Activated B cell treated with CpG ODN at 0.5 μM for 24 hours (primary cell): ENCODE data around the gene PTPRD. TPM values are rescaled to one million over a fixed set of nuclear protein-coding genes. Genes with fewer than 3 reads are reported as not detected.

Experiments used
- ATAC-seq: fragments of 200-7000 bp; cut with Tn5 transposase; one replicate; pipeline ENCODE4 v1.10.0; 2021; ENCODE audit warnings: low read depth, mild to moderate bottlenecking, moderate library complexity
- CTCF ChIA-PET: fragments of 350-600 bp; sonication (Branson Sonifier 250); formaldehyde crosslinking; loops from one replicate; lab custom pipeline; 2021; ENCODE audit warnings: antibody characterized with exemption; lab: Charles Lee
- POLR2A ChIA-PET: fragments of 350-600 bp; sonication (Branson Sonifier 250); formaldehyde crosslinking; loops from one replicate; lab custom pipeline; 2021; ENCODE audit warnings: antibody characterized with exemption; lab: Charles Lee
- DNase-seq: peaks from one replicate; pipeline ENCODE4 v3.0.0; 2022
- H3K27ac Mint-ChIP-seq: one replicate; pipeline ENCODE4 v1.8.0; 2020; ENCODE audit warnings: mixed read lengths
- H3K27me3 Mint-ChIP-seq: one replicate; pipeline ENCODE4 v1.8.0; 2021; ENCODE audit warnings: mixed read lengths
- H3K36me3 Mint-ChIP-seq: one replicate; pipeline ENCODE4 v1.8.0; 2021; ENCODE audit warnings: low read depth, mixed read lengths
- H3K4me1 Mint-ChIP-seq: one replicate; pipeline ENCODE4 v1.8.0; 2021; ENCODE audit warnings: mixed read lengths
- H3K4me3 Mint-ChIP-seq: one replicate; pipeline ENCODE4 v1.8.0; 2020; ENCODE audit warnings: mild to moderate bottlenecking, mixed read lengths
- H3K9me3 Mint-ChIP-seq: one replicate; pipeline ENCODE4 v1.8.0; 2020; ENCODE audit warnings: mixed read lengths
- intact Hi-C: fragments of 100-400 bp; cut with micrococcal nuclease; formaldehyde crosslinking; loops from one replicate; pipeline ENCODE4 v1.15.1; 2024
- total RNA-seq: library from RNA; stranded (reverse); gene quantifications from 2 replicates; pipeline ENCODE4 v1.2.3, GENCODE V29; 2022
- TF ChIP-seq, protein P1 (sequence below): fragments of 200-600 bp; IDR thresholded peaks from one replicate; pipeline ENCODE4 v1.8.0; 2022; ENCODE audit warnings: antibody characterized with exemption, mild to moderate bottlenecking

Gene PTPRD
- total RNA-seq, 1 donor from 2014 or later = 0.04 TPM

DNA sequence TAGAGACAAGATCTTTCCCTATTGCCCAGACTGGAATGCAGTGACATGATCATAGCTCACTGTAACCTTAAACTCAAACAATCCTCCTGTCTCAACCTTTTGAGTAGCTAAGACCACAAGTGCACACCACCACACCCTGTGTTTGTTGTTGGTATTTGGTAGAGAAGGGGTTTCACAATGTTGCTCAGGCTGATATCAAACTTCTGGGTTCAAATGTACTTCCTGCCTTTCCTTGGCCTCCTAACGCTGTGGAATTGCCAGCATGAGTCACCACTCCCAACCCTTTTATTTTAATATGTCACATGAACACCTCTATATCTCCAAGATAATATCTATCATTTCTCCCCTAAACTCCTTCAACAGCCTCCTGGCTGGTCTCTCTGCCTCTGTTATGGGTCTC lies 719.0 kb downstream of the PTPRD start:
- Mint-ChIP-seq H3K27ac (no peak overlapping the region), H3K36me3 (no peaks in the 10 kb centered on the region), H3K4me1 (no peaks in the 10 kb centered on the region), H3K27me3 (no peaks in the 10 kb centered on the region), H3K4me3 (no peak overlapping the region), H3K9me3 (no peaks in the 10 kb centered on the region)
- DNase-seq (no peak), ATAC-seq (no peak)
- TF ChIP-seq, protein P1, sequence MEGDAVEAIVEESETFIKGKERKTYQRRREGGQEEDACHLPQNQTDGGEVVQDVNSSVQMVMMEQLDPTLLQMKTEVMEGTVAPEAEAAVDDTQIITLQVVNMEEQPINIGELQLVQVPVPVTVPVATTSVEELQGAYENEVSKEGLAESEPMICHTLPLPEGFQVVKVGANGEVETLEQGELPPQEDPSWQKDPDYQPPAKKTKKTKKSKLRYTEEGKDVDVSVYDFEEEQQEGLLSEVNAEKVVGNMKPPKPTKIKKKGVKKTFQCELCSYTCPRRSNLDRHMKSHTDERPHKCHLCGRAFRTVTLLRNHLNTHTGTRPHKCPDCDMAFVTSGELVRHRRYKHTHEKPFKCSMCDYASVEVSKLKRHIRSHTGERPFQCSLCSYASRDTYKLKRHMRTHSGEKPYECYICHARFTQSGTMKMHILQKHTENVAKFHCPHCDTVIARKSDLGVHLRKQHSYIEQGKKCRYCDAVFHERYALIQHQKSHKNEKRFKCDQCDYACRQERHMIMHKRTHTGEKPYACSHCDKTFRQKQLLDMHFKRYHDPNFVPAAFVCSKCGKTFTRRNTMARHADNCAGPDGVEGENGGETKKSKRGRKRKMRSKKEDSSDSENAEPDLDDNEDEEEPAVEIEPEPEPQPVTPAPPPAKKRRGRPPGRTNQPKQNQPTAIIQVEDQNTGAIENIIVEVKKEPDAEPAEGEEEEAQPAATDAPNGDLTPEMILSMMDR = no peak
- POLR2A ChIA-PET = no interaction called here
- intact Hi-C loops = no loop called here
- CTCF ChIA-PET = no interaction called here

DNA sequence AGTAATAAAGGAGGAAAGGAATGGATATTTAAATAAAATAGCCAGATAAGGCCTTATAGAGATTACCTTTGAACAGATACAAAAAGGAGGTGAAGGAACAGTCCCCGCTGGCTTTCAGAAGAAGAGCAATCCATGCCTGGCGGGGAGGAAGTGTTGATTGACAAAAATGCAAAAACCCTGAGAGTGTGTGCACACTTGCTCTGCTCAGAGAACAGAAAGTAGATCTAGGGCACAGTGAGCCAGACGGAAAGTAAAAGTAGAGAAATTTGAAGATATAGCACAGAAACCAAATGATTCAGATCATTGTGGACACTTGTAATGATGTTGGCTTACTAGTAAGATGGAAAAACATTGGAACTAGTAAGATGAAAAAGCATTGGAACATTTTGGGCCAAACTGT lies 720.6 kb downstream of the PTPRD start:
- H3K27me3 Mint-ChIP-seq = no peaks in the 10 kb centered on the region
- TF ChIP-seq, protein P1 = no peak
- POLR2A ChIA-PET = no interaction called here
- H3K36me3 Mint-ChIP-seq = no peaks in the 10 kb centered on the region
- ATAC-seq (no peak), DNase-seq (no peak)
- no peaks in the 10 kb centered on the region for H3K4me1 Mint-ChIP-seq
- H3K27ac Mint-ChIP-seq = no peak overlapping the region
- CTCF ChIA-PET = no interaction called here
- H3K9me3 Mint-ChIP-seq = no peaks in the 10 kb centered on the region
- no peak overlapping the region for H3K4me3 Mint-ChIP-seq
- intact Hi-C loops = no loop called here

DNA sequence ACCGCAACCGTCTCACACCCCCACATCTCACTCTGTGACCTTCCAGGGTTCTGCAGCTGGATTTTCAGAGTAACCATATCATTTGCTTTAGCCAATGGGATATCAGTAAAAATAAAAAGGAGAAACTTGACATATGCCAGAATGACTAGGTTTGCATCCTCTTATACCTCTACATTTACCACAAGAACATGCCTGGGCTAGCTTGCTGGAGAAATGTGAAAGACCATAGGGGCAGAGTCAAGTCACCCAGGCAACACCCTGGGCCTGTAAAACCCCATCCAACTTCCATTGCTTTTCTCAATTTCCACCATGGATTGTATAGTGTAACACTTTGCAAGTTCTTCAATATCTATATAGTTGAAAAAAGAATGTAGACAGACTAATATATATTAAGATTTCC lies 731.1 kb downstream of the PTPRD start:
- Mint-ChIP-seq H3K27ac (no peak overlapping the region), H3K4me3 (no peak overlapping the region), H3K4me1 (no peaks in the 10 kb centered on the region), H3K9me3 (no peaks in the 10 kb centered on the region), H3K36me3 (no peaks in the 10 kb centered on the region), H3K27me3 (no peaks in the 10 kb centered on the region)
- intact Hi-C loops = no loop called here
- TF ChIP-seq, protein P1 = no peak
- ChIA-PET POLR2A (no interaction called here), CTCF (no interaction called here)
- ATAC-seq (no peak), DNase-seq (no peak)

DNA sequence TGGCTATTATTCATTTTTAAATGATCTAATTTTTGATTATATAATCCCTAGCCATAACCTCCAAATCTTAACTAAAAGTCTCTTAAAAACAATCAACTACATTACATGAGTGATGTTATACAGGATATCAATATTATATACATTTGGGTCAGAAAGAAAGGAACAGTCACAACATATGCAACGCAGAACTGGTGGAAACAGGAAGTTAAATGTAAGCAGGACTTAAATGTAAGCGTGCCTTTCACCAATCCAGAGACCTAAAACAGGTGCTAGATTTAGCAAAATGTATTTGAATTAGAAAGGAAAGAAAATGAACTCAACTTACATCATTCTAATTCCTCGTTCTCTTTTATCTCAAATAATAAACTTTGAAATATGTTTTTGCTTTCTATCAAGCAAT lies 738.5 kb downstream of the PTPRD start:
- TF ChIP-seq, protein P1 = no peak
- no peak for DNase-seq
- Mint-ChIP-seq H3K4me1 (no peaks in the 10 kb centered on the region), H3K4me3 (no peak overlapping the region), H3K27me3 (no peaks in the 10 kb centered on the region), H3K36me3 (no peaks in the 10 kb centered on the region), H3K9me3 (no peaks in the 10 kb centered on the region), H3K27ac (no peak overlapping the region)
- intact Hi-C loops = no loop called here
- CTCF ChIA-PET = no interaction called here
- POLR2A ChIA-PET = no interaction called here
- no peak for ATAC-seq

DNA sequence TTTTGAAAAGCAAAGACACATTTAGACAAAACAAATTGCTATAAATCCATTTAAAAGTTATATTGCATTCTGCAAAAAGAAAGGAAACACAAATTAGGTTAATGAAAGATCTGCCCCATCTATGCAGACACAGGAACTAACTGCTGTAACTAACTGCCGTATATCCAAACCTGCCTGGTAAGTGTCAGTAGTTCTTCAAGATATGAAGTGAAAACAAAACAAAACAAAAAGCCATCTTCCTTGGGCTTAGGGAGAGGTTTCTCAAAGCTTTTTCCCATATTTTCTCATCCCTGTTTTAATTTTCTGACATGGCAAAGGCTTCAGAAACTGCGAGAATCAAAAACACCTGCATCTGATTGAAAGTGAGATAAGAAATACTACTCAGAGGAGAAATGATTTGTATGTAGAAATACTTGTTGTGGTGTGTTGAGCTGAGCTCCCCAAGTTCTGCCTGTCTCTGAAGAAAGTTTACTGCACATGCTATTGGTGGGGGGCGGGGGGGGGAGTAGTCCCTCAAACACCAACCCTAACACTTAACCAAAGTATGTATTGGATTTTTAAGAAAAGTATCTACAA lies 750.5 kb downstream of the PTPRD start:
- ATAC-seq (no peak), DNase-seq (no peak)
- ChIA-PET CTCF (no interaction called here), POLR2A (no interaction called here)
- no peaks in the 10 kb centered on the region for H3K4me1 Mint-ChIP-seq
- no peaks in the 10 kb centered on the region for H3K36me3 Mint-ChIP-seq
- no peak overlapping the region for H3K4me3 Mint-ChIP-seq
- H3K27ac Mint-ChIP-seq = no peak overlapping the region
- TF ChIP-seq, protein P1 = no peak
- intact Hi-C loops = no loop called here
- no peaks in the 10 kb centered on the region for H3K27me3 Mint-ChIP-seq
- H3K9me3 Mint-ChIP-seq = no peaks in the 10 kb centered on the region
